T-helper 9 cell (primary cell): ENCODE data around the gene BCDIN3D.
A peak's percentile ranks its signal among the peaks of the same experiment; 100 is the strongest.
"Not testable (repeated sequence)": the region's sequence is repeated elsewhere in the genome, so short reads cannot be mapped to it uniquely, and the experiment has no call there.

ENCODE experiments used
- DNase-seq: peaks from one replicate; pipeline ENCODE4 v3.0.0-alpha.2; 2020
- total RNA-seq, 2 donors: gene quantifications; one replicate each; lab custom pipeline; 2026; lab: John Stamatoyannopoulos, UW

The BCDIN3D gene, protein sequence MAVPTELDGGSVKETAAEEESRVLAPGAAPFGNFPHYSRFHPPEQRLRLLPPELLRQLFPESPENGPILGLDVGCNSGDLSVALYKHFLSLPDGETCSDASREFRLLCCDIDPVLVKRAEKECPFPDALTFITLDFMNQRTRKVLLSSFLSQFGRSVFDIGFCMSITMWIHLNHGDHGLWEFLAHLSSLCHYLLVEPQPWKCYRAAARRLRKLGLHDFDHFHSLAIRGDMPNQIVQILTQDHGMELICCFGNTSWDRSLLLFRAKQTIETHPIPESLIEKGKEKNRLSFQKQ
- 4.6 to 20.6 reads per million in 2 donors for total RNA-seq

DNA sequence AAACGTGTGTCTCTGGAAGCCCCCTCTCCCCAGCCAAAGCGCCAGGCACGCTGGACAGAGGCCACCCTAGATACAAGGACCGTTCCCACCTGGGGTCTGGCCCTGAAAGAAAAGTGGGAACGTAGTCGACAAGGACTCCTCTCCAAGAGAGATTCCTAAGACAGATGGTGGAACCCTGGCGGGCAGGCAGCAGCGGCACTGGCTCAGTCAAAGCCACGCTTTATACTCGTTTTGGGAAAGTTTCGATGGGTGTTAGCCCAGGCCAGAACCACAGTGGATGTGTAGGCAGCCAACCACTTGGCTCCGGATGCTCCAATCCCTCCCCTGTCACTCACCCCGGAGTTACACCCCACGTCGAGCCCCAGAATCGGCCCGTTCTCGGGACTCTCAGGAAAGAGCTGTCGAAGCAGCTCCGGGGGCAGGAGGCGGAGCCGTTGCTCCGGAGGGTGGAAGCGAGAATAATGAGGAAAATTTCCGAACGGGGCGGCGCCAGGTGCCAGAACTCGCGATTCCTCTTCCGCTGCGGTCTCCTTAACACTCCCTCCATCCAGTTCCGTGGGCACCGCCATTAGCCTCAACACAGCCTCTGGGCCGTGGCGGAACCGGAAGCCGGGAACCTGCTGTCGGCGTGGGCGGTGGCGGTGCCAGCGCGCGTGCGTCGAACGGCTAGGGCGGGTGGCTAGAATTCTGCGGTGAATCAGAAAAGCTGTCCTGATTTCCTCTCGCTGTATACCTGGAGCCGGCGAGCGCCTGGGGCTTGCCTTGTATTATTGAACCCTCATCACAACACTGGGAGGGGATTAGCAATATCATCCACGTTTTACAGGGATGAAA lies at the start of gene BCDIN3D:
BCDIN3D (minus strand) TSS at position 588 of the 834 bp plus-strand sequence; CDS start at position 569, 19 bp downstream.
- DNase-seq = peak; percentile 85

DNA sequence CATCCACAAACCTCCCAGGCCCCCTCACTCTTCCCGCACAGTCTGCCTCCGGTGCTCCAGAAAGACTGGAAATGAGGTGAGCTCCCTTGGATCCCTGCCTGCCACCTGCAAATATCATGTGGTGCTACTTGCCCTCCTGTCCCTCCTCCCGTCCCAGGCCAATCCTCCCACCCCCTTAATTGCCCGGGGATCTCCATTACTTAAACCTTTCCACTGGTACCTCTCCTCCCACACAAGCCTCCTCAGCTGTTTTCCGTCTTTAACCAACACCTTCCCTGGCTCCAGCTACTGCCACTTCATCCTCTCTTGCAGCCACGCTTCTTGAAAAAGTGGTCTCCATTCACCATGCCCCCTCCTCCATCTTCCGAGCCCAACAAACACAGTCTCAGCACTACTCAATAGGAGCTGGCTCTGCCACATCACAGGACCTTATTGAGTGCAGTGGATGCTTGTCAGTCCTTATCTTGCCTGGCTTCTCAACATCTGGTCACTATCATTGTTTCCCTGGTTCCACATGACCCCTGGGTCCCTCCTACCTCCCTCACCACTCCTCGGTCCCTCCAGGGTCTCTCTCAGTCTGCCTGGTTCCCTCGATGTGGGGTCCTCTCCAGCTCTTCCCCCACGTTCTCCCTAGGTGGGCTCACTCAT lies 49.3 kb upstream of the BCDIN3D start:
- DNase-seq = no peak

DNA sequence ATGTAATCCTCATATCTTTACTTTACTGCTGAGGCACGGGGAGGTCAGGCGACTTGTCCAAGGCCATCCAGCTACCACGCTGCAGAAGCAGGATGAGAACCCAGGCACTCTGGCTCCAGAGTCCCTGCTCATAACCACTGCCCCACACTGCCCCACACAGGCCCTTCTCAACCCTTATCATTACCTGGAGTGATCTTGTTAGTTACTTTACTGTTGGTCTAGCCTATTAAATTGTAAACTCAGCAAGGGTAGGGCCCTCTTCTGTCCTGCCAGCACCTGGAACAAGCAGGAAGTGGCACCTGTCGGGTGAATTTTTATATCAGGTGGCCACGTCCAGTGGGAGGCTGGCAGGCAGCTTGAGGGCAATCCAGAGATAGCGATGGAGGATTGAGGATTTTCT lies 48.6 kb upstream of the BCDIN3D start:
- no peak for DNase-seq

DNA sequence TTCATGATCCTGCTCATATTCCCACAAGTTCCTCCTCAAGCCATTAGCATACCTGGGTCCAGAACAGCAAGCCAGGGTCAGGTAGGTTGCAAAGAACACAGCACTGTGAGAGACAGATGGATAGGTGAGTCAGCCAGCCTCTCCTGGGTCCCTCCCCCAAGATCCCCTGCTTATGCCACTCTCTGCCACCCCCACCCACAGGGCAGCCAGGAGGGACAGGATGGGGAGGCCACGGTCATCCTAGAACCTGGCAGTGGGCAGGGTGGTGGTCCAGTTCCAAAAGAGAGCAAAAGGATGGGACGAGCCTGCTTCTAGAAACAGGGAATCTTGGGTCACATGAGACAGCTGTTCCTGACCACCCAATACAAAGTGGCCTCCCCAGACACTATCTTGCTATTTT lies 48.1 kb upstream of the BCDIN3D start:
- no peak for DNase-seq

DNA sequence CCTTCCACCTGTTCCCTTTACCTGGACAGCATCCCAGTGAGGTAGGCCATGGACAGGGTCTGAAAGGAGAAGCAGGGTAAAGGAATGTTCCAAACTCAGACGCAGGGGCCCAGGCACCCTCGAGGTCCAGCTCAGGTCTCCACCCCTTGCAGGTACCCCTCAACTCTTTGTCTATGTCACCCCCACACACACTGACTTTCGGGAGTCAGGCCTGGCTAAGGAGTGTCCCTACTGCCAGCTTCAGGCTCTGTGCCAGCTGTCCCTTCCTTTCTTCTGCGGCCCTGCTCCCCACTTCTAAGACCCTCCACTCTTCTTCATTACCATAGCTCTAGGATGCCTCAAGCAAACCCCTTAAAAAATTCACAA lies 47.2 kb upstream of the BCDIN3D start:
- no peak for DNase-seq

DNA sequence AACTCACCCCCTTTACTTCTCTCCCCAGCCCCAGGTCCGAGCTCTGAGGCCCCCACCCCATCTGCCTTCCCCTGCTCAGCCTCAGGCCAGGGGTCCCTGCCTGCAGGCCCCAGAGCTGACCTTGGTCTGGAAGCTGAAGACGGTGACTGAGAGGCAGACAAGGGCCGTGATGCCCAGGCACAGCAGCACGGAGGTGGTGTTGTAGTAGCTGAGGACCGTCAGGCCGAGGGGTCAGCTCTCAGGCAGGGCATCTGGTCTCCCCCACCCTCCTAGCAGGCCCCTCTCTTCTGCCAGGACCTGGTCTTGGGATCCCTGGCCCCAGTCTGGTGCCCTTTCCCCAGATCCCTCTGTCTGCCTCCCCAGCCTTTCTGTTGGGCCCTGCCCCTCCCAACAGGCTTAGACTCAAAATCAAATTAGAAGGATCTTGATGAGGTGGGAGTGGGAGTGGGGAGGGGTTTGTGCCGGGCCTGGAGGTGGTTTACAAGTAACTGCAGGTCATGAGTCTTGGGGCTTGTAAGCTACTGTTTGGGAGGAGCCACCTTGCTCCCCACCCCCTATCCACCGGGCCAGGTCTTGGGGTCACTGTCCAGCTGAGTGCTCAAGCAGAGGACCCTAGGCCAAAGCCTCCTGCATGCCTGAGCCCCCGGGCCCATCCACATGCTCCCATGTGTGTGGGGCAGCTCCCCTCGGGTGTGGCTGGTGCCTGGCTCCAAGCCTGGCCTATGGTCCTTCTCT lies 46.6 kb upstream of the BCDIN3D start:
- DNase-seq = no peak

DNA sequence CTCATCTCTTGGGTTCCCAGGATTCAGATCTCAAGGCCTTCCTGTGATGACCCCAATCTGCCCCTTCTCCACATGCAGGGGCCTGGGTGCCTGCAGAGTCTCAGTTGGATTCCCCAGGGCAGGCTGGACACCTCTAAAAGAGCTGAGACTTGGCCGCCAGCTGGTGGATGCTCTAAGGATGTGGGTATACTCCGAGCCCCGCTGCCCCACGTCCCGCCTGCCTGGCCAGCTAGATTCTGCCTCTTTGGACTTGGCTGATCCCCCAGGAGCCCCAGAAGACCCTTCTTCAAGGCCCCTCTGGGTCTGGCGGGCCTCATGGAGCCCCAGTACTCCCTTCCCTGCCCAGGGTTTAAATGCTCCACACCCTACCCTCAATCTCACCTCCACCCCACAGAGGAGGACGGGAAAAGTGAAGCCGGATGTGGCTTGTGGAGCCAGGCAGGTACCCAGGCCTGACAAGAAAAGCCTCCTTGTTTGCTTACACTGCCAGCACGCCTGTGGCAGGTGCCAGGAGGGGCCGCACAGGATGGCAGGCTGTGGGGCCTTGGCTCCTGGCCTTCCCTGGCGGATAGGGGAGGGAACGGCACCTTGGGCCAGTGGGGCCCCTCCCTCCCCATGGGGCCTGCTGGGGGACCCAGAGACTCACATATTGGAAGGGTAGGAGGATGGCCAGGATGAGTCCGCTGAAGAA lies 45.7 kb upstream of the BCDIN3D start:
- DNase-seq = no peak

DNA sequence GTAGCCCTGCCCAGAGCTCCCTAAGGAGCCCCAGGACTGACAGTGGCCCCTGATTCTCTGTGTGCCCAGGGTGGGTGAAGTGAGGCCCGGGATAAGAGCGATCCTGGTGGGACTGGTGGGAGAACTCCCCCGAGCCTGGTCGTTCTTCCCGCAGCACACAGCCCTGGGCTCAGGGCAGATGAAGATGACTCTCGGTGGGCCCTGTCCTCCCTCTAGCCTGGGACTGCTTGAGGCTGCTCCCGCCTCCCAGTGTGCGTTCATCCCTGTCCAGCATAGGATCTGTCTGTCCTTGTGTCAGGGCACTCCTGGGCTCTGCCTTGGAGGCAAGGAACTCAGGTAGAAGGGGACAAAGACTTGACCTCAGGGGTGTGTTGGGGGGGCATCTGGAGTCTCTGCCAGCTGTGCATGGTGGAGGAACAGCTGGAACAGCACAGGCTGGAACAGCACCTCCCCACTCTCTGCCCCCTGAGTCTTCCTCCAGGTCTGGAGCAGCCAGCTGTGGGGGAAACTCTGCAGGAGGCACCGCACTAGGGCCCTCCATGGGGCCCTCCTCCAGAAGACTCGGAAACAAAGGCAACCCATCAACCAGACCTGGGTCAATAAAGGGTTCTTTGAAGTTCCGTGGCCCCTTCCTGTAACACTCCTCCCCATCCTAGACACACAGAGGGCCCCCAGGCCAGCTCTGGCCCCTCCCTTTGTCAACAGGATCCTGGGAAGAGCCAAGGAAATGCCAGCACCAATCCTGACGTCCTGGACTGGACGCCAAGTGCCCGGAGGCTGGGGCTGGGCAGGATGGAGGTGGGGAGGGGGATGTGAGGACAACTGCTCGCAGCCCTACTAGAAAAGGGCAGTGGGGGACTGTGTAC lies 44.9 kb upstream of the BCDIN3D start:
- no peak for DNase-seq

DNA sequence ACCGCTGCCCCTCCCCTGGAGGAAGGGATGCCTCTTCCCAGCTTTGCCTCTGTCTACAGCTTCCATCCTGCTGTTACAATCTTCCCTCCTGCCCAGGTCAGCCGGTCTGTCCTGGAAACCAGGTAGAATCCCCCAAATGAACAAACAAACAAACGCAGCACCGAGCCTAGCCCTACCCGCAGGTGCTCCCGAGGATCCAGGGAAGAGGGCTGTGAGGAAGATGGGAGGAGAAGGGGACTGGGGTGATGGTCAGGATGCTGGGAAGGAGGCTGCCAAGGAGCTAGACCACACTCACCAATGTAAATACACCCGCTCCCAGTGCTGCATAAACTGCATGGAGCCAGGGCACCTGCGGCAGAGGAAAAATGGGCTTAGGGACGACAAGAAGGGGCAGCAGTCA lies 44.2 kb upstream of the BCDIN3D start:
- no peak for DNase-seq

DNA sequence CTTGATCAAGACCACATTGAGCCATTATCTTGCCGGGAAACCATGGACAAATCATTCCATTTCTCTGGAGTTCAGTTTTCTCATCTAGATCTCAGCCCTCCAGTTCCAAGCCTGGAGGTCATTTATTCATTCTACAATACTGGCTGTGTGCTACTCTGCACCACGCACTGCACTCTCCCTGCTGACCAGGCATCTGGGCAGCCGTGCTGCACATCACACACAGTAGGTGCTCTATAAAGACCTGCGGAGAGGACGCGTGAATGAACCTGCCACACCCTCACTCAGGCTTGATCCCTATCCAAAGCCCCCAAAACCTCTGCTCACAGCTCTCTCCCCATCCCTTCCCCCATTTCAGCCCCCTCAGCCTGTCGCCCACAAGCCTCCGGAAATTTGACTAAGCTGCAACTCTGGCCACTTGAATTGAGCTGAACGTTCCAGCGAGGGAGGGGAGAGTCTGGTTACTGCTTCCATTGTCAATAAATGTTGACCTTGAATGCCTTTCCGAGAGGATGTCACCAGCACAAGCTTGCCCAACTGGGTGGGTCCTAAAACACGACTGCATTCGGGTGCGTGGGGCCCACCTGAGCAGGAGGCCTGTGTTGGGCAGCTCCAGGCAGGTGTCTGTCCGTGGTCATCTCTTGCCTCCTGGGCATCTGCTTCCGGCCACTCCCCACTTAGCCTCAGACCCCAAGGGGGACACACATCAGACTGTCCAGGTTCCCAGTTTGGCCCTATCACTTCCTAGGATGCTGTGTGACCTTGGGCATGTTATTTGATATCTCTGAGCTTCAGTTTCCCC lies 43.0 kb upstream of the BCDIN3D start:
- DNase-seq = no peak

DNA sequence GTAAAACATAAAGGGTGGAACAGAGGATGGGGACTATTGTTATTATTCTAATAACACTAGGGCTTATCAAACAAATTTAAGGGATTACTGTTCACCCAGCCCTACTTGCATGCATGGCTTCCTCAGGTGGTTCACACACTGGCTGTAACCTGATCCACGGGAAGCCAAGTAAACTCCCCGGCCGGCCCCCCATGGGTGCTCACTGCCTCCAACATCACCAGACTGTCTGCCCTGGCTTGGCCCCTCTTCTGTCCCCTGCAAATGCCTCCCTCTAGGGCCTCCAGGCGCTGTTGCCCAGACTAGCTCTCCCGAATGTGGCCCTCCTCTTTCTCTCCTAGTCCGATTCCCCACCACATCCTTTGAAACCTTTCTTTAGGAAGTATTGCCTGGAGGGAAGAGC lies 42.2 kb upstream of the BCDIN3D start:
- no peak for DNase-seq

DNA sequence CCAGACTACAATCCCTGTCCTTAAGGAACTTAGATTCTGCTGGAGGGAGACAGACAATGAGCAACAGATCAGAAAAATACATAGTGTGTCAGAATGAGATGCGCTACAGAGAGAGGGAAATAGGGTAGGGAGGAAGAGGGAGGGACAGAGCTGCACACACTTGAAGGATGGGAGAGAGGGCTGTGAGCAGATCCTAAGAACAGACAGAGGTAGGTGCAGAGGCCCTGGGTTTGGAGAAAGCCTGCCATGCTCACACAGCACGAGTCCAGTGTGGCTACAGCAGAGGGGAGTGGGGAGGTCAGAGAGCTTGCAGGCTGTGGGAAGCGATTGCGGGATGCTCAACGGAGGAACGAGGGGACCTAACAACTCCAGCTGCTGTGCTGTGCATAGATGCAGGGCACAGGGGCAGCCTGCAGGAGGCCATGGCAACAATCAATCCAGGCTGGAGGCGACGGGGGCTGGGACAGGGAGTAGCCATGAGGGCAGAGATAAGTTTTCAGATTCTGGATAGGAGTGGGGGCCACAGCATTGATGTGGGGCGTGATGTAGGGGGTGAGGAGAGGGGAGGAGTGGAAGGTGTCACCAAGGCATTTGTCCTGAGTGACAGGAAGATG lies 40.1 kb upstream of the BCDIN3D start:
- DNase-seq = no peak

DNA sequence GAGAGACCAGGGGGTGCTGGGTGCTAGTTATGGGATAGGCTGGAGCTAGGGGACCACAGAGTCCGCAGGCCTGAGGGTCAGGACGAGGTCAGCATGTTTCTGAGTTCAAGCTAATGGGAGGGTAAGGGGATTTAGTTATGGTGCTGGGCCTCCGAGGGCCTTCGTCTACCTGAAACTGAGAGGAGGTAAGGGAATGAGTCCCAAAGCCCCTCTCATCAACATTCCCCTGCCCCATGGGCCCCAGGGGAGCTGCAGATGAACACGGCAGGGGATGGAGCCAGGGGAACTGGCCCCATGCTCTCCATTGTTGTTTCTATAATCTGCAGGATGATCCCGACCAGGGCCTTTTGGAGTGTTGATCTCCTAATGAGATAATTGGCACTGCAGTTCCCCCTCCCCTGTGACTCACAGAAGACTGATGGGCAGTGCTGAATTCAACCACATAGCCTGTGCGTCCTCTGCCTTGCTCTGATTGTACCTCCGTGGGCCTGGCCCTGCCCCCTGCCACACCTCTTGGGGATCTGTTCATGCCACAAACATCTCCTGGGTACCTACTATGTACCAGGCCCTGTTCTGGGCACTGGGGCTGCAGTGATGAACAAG lies 39.4 kb upstream of the BCDIN3D start:
- no peak for DNase-seq

DNA sequence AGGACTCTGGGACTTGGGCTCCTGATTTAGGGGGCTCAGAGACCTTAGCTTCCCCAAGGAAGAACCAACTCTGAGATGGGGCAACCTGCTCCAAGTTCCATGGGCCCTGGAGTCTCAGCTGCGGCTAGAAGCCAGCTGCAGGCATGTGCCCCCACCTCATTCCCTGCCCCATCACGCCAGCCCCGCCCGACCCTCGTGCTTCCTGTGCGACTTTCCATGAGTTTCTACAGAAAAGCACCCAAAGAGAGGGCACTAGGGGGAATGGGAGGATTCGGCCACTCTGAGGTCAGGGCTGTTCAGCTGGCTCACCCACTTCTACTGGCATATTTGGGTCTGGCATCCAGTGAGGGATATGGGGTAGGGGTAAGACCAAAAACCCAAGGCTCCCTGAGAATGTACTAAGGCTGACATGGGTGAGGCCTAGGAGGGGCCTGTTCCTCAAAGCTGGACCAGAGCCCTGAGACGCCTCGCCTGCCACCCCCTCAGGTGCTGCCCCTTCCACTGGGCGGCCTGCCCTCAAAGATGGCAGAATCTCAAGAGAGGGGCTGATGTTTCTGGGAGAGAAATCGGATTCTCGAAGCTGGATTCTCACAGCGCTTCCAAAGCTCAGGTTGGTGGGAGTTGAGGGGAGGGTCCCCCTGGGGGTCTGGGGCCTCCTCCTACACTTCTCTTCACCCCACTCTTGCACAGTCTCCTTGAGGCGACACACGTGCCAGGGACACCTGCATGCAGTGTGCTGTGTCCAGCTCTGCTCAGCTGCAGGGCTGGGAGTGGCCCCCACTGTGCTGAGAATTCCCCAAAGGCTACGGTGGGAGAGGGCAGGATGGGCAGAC lies 38.7 kb upstream of the BCDIN3D start:
- no peak for DNase-seq

DNA sequence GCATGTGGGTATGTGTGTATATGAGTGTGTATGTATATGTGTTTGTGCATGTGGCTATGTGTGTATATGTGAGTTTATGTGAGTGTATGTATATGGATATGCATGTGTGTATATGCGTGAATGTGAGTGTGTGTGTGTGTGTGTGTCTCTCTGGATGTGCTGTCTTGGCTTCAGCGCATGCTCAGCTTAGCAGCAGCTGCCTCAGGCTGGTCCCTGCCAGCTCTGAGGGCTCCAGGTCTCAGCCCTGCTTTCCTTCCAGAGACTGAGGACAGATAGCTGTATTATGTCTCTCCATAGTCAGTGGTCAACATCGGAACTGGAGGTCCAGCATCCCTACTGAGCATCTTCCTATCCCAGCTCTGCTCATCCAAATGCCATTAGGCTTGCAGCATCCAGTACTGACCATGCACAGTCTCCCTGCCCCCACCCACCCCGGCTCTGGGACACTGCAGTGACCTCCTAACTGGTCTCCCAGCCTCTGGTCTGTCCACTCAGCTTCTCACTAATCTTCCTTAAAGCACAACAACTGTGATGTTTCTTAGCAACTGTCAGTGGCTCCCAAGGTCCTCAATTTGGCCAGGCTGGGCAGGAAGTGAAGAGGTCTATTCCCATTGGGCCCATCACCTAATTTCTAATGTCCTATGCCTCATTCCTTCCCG lies 38.0 kb upstream of the BCDIN3D start:
- DNase-seq = no peak

DNA sequence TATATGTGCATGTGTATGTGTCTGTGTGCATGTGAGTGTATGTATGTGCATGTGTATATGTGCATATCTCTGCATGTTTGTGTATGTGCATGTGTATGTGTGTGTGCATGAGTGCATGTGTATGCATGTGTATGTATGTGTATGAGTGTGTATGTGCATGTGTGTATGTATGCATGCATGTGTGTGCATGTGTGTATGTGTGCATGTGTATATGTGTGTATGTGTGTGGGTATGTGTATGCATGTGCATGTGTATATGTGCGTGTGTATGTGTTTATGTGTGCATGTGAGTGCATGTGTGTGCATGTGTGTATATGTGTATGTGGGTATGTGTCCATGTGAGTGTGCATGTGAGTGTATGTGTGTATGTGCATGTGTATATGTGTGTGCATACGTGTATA lies 36.2 kb upstream of the BCDIN3D start:
- not testable (repeated sequence) for DNase-seq

DNA sequence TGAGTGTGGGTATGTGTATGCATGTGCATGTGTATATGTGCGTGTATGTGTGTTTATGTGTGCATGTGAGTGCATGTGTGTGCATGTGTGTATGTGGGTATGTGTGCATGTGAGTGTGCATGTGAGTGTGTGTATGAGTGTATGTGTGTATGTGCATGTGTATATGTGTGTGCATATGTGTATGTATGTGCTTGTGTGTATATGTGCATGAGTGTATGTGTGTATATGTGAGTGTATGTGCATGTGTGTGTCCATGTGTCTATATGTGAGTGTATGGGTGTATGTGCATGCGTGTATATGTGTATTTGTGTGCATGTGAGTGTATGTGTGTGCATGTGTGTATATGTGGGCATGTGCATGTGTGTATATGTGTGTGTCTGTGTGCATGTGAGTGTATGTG lies 35.1 kb upstream of the BCDIN3D start:
- DNase-seq = no peak

DNA sequence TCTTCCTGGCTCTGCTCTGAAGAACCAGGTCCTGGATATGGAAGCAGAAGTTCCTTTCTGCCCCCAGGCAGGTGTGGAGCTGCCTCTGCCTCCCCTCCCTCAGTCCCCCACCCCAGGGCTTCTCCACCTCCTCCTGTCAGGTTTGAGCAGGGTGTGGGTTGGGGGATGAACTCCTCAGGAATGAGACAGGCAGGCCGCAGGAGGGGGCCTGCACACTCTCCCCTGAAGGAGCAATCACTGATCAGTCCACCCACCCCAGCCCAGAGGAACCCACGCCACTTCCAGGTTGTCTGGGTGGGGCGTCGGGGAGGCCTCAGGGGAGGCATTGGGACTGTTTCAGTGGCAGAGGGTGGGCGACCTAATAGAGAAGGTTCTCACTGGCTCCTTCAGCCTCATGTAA lies 34.2 kb upstream of the BCDIN3D start:
- no peak for DNase-seq
